H1 (cell line): ENCODE data around the gene LAPTM4A. TPM values are rescaled to one million over a fixed set of nuclear protein-coding genes. Genes with fewer than 3 reads are reported as not detected.

Experiments used
- ASH2L ChIP-seq: fragments of 200-600, 300-600 bp; sonication (generic); IDR thresholded peaks from one replicate; pipeline ENCODE4 v1.7.1; 2017; ENCODE audit warnings: low read length
- CHD1 ChIP-seq: IDR thresholded peaks from 2 replicates; pipeline ENCODE4 v1.6.1; 2012; ENCODE audit warnings: low read depth, low read length, improper control_type of control experiment
- CHD2 ChIP-seq: IDR thresholded peaks from 2 replicates; pipeline ENCODE4 v1.6.1; 2012; ENCODE audit warnings: low read length, improper control_type of control experiment
- GTF2F1 ChIP-seq: IDR thresholded peaks from 2 replicates; pipeline ENCODE4 v1.6.1; 2012; ENCODE audit warnings: low read depth, low read length, improper control_type of control experiment, borderline replicate concordance
- KDM1A ChIP-seq: fragments of 200-600, 300-600 bp; sonication (generic); IDR thresholded peaks from 2 replicates; pipeline ENCODE4 v1.7.1; 2016; ENCODE audit warnings: mild to moderate bottlenecking, low read length, borderline replicate concordance
- PHF8 ChIP-seq: fragments of 200-600 bp; sonication (generic); conservative IDR thresholded peaks from 2 replicates; pipeline ENCODE4 v1.7.1; 2012; ENCODE audit warnings: low read depth, mild to moderate bottlenecking, inconsistent platforms, low read length, moderate library complexity
- POU5F1 ChIP-seq: IDR thresholded peaks from 2 replicates; pipeline ENCODE4 v1.6.1; 2011; ENCODE audit warnings: low read depth, mild to moderate bottlenecking, low read length, moderate library complexity
- SP1 ChIP-seq: IDR thresholded peaks from 2 replicates; pipeline ENCODE4 v1.6.1; 2011; ENCODE audit warnings: low read depth, low read length
- SP2 ChIP-seq: IDR thresholded peaks from 2 replicates; pipeline ENCODE4 v1.6.1; 2012; ENCODE audit warnings: mild to moderate bottlenecking, low read length, inconsistent platforms
- TCF12 ChIP-seq: IDR thresholded peaks from 2 replicates; pipeline ENCODE4 v1.6.1; 2011; ENCODE audit warnings: low read depth, mild to moderate bottlenecking, low read length
- TEAD4 ChIP-seq: IDR thresholded peaks from 2 replicates; pipeline ENCODE4 v1.6.1; 2012; ENCODE audit warnings: low read depth, low read length, inconsistent platforms, mixed read lengths
- YY1 ChIP-seq: IDR thresholded peaks from 2 replicates; pipeline ENCODE4 v1.6.1; 2011; ENCODE audit warnings: low read depth, mild to moderate bottlenecking, low read length
- polyA plus RNA-seq, 7 experiments: library from polyadenylated mRNA; depleted of rRNA in 3 of 7; stranded (reverse) in 5 of 7; unstranded in 2 of 7; fragments of >200 nt in 5 of 7; fragments of 200-250 nt in 2 of 7; gene quantifications; 1 replicate in 5 of 7; 2 replicates in 1 of 7; 4 replicates in 1 of 7; pipeline versions ENCODE4 v1.2.1 to v1.2.3, GENCODE V29; 2011 to 2013; ENCODE audit warnings: missing spikeins in 2 of 7, mixed read lengths in 2 of 7
- total RNA-seq: library from RNA; stranded (reverse); fragmentation: NEBNext Ultra II Directional; extraction: Animal tissue kit (Norgen Biotek cat#: 25700); gene quantifications from 2 replicates; pipeline ENCODE4 v1.2.1, GENCODE V29; 2021
- TF ChIP-seq, protein P1 (sequence below): fragments of 300-600 bp; sonication (generic); IDR thresholded peaks from 2 replicates; pipeline ENCODE4 v1.7.1; 2012; ENCODE audit warnings: low read length, moderate library complexity, mild to moderate bottlenecking, inconsistent platforms; ENCODE audit not compliant: insufficient replicate concordance

LAPTM4A gene
- total and polyA plus RNA-seq, 2 of the 8 experiments (the other 6 are each of a cell fraction or from before 2014, with no cell fraction given): 193 to 419 TPM

DNA sequence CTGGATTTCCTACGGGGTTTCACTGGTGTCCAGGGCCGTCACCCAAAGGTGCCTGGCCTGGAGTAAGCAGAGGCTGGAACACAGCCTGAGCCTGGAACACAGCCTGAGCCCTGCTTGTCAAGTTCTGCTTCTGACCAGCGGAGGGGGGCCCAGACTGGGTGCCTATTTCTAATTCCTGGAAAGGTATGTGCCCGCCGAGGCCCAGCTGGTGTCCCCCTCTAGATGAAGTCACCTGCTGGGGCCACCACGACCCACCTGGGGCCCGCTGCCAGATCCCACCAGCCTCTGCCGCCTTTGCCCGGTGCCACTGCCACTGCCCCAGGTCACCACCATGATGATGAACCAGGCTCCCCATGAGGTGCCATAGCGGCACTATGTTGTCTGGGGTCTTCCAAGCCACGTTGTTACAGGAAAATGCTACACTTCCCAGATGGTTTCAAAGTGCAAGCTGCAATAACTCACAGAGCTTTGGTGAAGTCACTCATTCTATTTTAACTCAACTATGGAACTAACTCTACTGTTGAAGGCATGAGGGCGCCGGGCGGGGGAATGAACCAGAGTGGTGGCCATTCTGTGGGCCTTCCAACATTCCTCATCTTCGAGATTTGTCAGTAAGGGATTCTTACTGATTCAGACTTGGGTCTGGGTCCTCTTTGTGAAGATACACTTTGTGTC lies 40.9 kb upstream of the LAPTM4A start (continued):
- TF ChIP-seq, protein P1, sequence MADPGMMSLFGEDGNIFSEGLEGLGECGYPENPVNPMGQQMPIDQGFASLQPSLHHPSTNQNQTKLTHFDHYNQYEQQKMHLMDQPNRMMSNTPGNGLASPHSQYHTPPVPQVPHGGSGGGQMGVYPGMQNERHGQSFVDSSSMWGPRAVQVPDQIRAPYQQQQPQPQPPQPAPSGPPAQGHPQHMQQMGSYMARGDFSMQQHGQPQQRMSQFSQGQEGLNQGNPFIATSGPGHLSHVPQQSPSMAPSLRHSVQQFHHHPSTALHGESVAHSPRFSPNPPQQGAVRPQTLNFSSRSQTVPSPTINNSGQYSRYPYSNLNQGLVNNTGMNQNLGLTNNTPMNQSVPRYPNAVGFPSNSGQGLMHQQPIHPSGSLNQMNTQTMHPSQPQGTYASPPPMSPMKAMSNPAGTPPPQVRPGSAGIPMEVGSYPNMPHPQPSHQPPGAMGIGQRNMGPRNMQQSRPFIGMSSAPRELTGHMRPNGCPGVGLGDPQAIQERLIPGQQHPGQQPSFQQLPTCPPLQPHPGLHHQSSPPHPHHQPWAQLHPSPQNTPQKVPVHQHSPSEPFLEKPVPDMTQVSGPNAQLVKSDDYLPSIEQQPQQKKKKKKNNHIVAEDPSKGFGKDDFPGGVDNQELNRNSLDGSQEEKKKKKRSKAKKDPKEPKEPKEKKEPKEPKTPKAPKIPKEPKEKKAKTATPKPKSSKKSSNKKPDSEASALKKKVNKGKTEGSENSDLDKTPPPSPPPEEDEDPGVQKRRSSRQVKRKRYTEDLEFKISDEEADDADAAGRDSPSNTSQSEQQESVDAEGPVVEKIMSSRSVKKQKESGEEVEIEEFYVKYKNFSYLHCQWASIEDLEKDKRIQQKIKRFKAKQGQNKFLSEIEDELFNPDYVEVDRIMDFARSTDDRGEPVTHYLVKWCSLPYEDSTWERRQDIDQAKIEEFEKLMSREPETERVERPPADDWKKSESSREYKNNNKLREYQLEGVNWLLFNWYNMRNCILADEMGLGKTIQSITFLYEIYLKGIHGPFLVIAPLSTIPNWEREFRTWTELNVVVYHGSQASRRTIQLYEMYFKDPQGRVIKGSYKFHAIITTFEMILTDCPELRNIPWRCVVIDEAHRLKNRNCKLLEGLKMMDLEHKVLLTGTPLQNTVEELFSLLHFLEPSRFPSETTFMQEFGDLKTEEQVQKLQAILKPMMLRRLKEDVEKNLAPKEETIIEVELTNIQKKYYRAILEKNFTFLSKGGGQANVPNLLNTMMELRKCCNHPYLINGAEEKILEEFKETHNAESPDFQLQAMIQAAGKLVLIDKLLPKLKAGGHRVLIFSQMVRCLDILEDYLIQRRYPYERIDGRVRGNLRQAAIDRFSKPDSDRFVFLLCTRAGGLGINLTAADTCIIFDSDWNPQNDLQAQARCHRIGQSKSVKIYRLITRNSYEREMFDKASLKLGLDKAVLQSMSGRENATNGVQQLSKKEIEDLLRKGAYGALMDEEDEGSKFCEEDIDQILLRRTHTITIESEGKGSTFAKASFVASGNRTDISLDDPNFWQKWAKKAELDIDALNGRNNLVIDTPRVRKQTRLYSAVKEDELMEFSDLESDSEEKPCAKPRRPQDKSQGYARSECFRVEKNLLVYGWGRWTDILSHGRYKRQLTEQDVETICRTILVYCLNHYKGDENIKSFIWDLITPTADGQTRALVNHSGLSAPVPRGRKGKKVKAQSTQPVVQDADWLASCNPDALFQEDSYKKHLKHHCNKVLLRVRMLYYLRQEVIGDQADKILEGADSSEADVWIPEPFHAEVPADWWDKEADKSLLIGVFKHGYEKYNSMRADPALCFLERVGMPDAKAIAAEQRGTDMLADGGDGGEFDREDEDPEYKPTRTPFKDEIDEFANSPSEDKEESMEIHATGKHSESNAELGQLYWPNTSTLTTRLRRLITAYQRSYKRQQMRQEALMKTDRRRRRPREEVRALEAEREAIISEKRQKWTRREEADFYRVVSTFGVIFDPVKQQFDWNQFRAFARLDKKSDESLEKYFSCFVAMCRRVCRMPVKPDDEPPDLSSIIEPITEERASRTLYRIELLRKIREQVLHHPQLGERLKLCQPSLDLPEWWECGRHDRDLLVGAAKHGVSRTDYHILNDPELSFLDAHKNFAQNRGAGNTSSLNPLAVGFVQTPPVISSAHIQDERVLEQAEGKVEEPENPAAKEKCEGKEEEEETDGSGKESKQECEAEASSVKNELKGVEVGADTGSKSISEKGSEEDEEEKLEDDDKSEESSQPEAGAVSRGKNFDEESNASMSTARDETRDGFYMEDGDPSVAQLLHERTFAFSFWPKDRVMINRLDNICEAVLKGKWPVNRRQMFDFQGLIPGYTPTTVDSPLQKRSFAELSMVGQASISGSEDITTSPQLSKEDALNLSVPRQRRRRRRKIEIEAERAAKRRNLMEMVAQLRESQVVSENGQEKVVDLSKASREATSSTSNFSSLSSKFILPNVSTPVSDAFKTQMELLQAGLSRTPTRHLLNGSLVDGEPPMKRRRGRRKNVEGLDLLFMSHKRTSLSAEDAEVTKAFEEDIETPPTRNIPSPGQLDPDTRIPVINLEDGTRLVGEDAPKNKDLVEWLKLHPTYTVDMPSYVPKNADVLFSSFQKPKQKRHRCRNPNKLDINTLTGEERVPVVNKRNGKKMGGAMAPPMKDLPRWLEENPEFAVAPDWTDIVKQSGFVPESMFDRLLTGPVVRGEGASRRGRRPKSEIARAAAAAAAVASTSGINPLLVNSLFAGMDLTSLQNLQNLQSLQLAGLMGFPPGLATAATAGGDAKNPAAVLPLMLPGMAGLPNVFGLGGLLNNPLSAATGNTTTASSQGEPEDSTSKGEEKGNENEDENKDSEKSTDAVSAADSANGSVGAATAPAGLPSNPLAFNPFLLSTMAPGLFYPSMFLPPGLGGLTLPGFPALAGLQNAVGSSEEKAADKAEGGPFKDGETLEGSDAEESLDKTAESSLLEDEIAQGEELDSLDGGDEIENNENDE: no peak
- TF ChIP-seq YY1 (no peak), SP2 (no peak), CHD1 (no peak), TCF12 (no peak), GTF2F1 (no peak), PHF8 (no peak), ASH2L (no peak), SP1 (no peak), POU5F1 (no peak), KDM1A (no peak), CHD2 (no peak), TEAD4 (no peak)
